OCI-LY7 (cell line): Measurements from ENCODE around the gene YLPM1. TPM values are rescaled to one million over a fixed set of nuclear protein-coding genes. Genes with fewer than 3 reads are reported as not detected.

Experiments used
- BruUV-seq: library from RNA; stranded (reverse); fragments of 400-500 nt; replicated peaks from 2 replicates; lab custom pipeline; 2021; lab: Mats Ljungman, UMichigan
- CTCF ChIA-PET: fragments of 300-600 bp; sonication (Branson Sonifier 250); formaldehyde crosslinking; loops from one replicate; lab custom pipeline; 2022; ENCODE audit warnings: antibody characterized with exemption; ENCODE audit not compliant: unreplicated experiment; lab: Charles Lee
- POLR2A ChIA-PET: fragments of 300-600 bp; sonication (Branson Sonifier 250); formaldehyde crosslinking; loops from one replicate; lab custom pipeline; 2022; ENCODE audit warnings: antibody characterized with exemption; lab: Charles Lee
- DNase-seq: peaks from one replicate; pipeline ENCODE4 v3.0.0-alpha.2; 2015; ENCODE audit warnings: low spot score
- H2AFZ ChIP-seq: fragments of 200-600 bp; sonication (generic), shearing (Covaris generic); 2 replicates; pipeline ENCODE4 v1.6.1; 2014; ENCODE audit warnings: mild to moderate bottlenecking, antibody characterized with exemption, low read length, moderate library complexity
- H3K27ac ChIP-seq: fragments of 200-600 bp; sonication (generic); 2 replicates; pipeline ENCODE4 v1.5.1; 2014; ENCODE audit warnings: mixed run types, low read depth, mild to moderate bottlenecking, moderate library complexity, low read length, inconsistent platforms; ENCODE audit not compliant: poor library complexity, severe bottlenecking
- H3K36me3 ChIP-seq: fragments of 200-600 bp; sonication (generic); 2 replicates; pipeline ENCODE4 v1.6.1; 2014; ENCODE audit warnings: mild to moderate bottlenecking, antibody characterized with exemption, low read length, moderate library complexity, mixed read lengths; ENCODE audit not compliant: insufficient read depth
- H3K4me1 ChIP-seq: fragments of 200-600 bp; sonication (generic); 2 replicates; pipeline ENCODE4 v1.5.1; 2014; ENCODE audit warnings: mild to moderate bottlenecking, low read length; ENCODE audit not compliant: insufficient read depth, poor library complexity, severe bottlenecking
- H3K4me2 ChIP-seq: fragments of 200-600 bp; sonication (generic); 2 replicates; pipeline ENCODE4 v1.6.1; 2014; ENCODE audit warnings: mild to moderate bottlenecking, low read length
- H3K4me3 ChIP-seq: fragments of 200-600 bp; sonication (generic); 2 replicates; pipeline ENCODE4 v1.5.1; 2014; ENCODE audit warnings: mild to moderate bottlenecking, low read depth, low read length; ENCODE audit not compliant: poor library complexity, severe bottlenecking
- H3K79me2 ChIP-seq: fragments of 200-600 bp; sonication (generic); 2 replicates; pipeline ENCODE4 v1.6.1; 2016; ENCODE audit warnings: low read depth, mild to moderate bottlenecking, low read length, moderate library complexity, mixed read lengths; ENCODE audit not compliant: insufficient read depth
- H3K9me2 ChIP-seq: fragments of 200-600 bp; sonication (generic); 2 replicates; pipeline ENCODE4 v1.6.1; 2016; ENCODE audit warnings: mild to moderate bottlenecking, low read length, mixed read lengths; ENCODE audit not compliant: insufficient read depth
- H3K9me3 ChIP-seq: fragments of 200-600 bp; sonication (generic); 2 replicates; pipeline ENCODE4 v1.6.1; 2014; ENCODE audit warnings: mild to moderate bottlenecking, mixed run types, low read length, mixed read lengths
- H4K20me1 ChIP-seq: fragments of 200-600 bp; sonication (generic); 2 replicates; pipeline ENCODE4 v1.6.1; 2014; ENCODE audit warnings: mild to moderate bottlenecking, antibody characterized with exemption, low read length, moderate library complexity, mixed read lengths; ENCODE audit not compliant: insufficient read depth
- EZH2phosphoT487 ChIP-seq: fragments of 200-600 bp; sonication (generic); IDR thresholded peaks from 2 replicates; pipeline ENCODE4 v1.6.1; 2018; ENCODE audit warnings: low read depth, borderline replicate concordance, mild to moderate bottlenecking, mixed run types, antibody characterized with exemption, low read length, moderate library complexity, mixed read lengths
- intact Hi-C: fragments of 100-400 bp; cut with micrococcal nuclease; formaldehyde crosslinking; loops from one replicate; pipeline ENCODE4 v1.10.0; 2022; ENCODE audit not compliant: unreplicated experiment
- total RNA-seq, 2 experiments: library from RNA; depleted of rRNA in 1 of 2; stranded (reverse); fragments of >200 nt in 1 of 2; shearing (Covaris generic) in 1 of 2; gene quantifications; 2 replicates each; pipeline ENCODE4 v1.2.3, GENCODE V29; 2014 to 2022
- TF ChIP-seq, protein P1 (sequence below): fragments of 200-600 bp; sonication (generic); conservative IDR thresholded peaks from 2 replicates; pipeline ENCODE4 v1.5.1; 2014; ENCODE audit warnings: mild to moderate bottlenecking, antibody characterized with exemption, low read length, moderate library complexity, mixed read lengths

The YLPM1 gene
- total RNA-seq, 2 experiments from 2014 or later: 45.2 to 101 TPM

DNA sequence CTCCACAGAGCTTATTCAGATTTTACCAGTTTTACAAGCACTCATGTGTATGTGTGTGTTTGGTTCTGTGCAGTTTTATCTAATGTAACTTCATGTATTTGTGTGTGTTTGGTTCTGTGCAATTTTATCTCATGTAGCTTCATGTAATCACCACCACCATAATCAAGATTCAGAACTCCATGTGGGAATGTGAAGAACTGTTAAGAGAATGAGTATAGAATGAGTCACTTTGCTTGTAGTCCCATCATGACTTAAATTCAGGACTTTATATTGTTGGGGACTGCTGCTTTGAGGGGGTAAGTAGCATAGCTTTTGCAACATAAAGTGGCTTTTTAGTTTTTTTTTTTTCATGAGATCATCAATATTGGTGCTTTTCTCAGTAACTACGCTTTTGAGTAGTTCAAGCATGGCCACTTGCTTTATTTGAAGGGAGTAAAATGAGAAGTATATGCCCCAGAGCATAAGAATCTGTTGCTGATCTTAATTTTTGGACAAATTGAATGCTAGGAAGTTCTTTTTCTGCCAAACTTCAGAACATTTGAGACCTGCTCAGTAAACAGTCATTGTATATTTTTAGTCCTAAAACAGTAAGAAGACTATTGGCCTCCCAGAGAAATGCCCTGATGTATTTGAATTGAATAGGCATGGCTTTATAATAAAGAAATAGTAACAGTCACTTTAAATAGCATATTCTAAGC lies 84.0 kb downstream of the YLPM1 start:
- intact Hi-C loops: no loop called here
- no peak overlapping the region for H3K4me3 ChIP-seq
- H3K27ac ChIP-seq: no peak overlapping the region
- H3K4me1 ChIP-seq: no peaks in the 10 kb centered on the region
- no peaks in the 10 kb centered on the region for H3K9me2 ChIP-seq
- TF ChIP-seq, protein P1, sequence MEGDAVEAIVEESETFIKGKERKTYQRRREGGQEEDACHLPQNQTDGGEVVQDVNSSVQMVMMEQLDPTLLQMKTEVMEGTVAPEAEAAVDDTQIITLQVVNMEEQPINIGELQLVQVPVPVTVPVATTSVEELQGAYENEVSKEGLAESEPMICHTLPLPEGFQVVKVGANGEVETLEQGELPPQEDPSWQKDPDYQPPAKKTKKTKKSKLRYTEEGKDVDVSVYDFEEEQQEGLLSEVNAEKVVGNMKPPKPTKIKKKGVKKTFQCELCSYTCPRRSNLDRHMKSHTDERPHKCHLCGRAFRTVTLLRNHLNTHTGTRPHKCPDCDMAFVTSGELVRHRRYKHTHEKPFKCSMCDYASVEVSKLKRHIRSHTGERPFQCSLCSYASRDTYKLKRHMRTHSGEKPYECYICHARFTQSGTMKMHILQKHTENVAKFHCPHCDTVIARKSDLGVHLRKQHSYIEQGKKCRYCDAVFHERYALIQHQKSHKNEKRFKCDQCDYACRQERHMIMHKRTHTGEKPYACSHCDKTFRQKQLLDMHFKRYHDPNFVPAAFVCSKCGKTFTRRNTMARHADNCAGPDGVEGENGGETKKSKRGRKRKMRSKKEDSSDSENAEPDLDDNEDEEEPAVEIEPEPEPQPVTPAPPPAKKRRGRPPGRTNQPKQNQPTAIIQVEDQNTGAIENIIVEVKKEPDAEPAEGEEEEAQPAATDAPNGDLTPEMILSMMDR: no peak
- no peak for TF ChIP-seq EZH2phosphoT487
- ChIA-PET POLR2A (interaction anchor here (0.6 kb wide), 1 partner anchor 484 kb away, joined by 3 read pairs; no protein-coding TSS in a partner anchor), CTCF (no interaction called here)
- H2AFZ ChIP-seq: no peak overlapping the region
- H3K36me3 ChIP-seq: no peaks in the 10 kb centered on the region
- no TSS peak for BruUV-seq
- DNase-seq: no peak
- no peaks in the 10 kb centered on the region for H4K20me1 ChIP-seq
- H3K4me2 ChIP-seq: no peak overlapping the region
- H3K79me2 ChIP-seq: no peaks in the 10 kb centered on the region
- no peaks in the 10 kb centered on the region for H3K9me3 ChIP-seq

DNA sequence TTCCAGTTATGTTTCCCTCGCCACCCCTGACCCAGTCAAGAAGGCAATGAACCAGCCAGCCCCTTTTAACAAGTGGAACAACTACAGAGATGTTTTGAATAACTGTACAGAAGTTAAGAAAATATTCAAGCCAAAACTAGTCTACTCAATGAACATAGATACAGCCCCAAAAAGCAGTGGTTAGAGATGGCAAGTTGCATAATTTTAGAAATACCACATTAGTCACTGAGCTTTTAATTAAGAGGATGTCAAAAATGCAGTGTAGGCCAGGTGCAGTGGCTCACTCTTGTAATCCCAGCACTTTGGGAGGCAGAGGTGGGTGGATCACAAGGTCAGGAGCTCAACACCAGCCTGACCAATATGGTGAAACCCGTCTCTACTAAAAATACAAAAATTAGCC lies 85.7 kb downstream of the YLPM1 start:
- no peak for TF ChIP-seq EZH2phosphoT487
- TF ChIP-seq, protein P1: no peak
- no peak overlapping the region for H3K27ac ChIP-seq
- no peaks in the 10 kb centered on the region for H3K9me3 ChIP-seq
- no peak overlapping the region for H2AFZ ChIP-seq
- H4K20me1 ChIP-seq: no peaks in the 10 kb centered on the region
- ChIA-PET POLR2A (interaction anchor here (0.7 kb wide), 2 partner anchors 13 to 49 kb away, joined by 3 read pairs; no protein-coding TSS in a partner anchor), CTCF (interaction anchor here (0.9 to 1.5 kb wide), 2 partner anchors 13 to 25 kb away, joined by 3 to 6 read pairs; no protein-coding TSS in a partner anchor)
- no peak for DNase-seq
- H3K36me3 ChIP-seq: no peaks in the 10 kb centered on the region
- H3K4me2 ChIP-seq: no peak overlapping the region
- no TSS peak for BruUV-seq
- H3K4me1 ChIP-seq: no peaks in the 10 kb centered on the region
- no peaks in the 10 kb centered on the region for H3K79me2 ChIP-seq
- no peaks in the 10 kb centered on the region for H3K9me2 ChIP-seq
- no peak overlapping the region for H3K4me3 ChIP-seq
- intact Hi-C loops: no loop called here
